PC-3 (cell line): ENCODE measurements around the gene EEF1A2.

ENCODE experiments used
- CTCF ChIP-seq: fragments of 300-600 bp; sonication (generic); conservative IDR thresholded peaks from 2 replicates; pipeline ENCODE4 v1.5.1; 2017; ENCODE audit warnings: antibody characterized with exemption, low read depth, mild to moderate bottlenecking, low read length
- EZH2phosphoT487 ChIP-seq: fragments of 300-600 bp; sonication (generic); IDR thresholded peaks from 2 replicates; pipeline ENCODE4 v1.6.1; 2018; ENCODE audit warnings: mild to moderate bottlenecking, antibody characterized with exemption, low read length, borderline replicate concordance

GRCh38 chr20:63517376-63518309 is 18.8 kb upstream of the EEF1A2 start:
- TF ChIP-seq CTCF (no peak), EZH2phosphoT487 (no peak)
